GM06990 (cell line): ENCODE results near the gene GDF15.
"Not testable (repeated sequence)": the region's sequence is repeated elsewhere in the genome, so short reads cannot be mapped to it uniquely, and the experiment has no call there.

Experiments
- DNase-seq: peaks from one replicate; pipeline ENCODE4 v3.0.0-alpha.2; 2011; ENCODE audit not compliant: insufficient read length; ENCODE audit errors: extremely low read depth
- H3K27me3 ChIP-seq: replicated peaks from 2 replicates; pipeline ENCODE4 v1.6.0; 2011; ENCODE audit warnings: low read length; ENCODE audit not compliant: control insufficient read depth, insufficient read depth
- H3K36me3 ChIP-seq: 2 replicates; pipeline ENCODE4 v1.5.1; 2011; ENCODE audit warnings: low read length; ENCODE audit not compliant: control insufficient read depth, insufficient read depth
- H3K4me3 ChIP-seq: replicated peaks from 2 replicates; pipeline ENCODE4 v1.5.1; 2011; ENCODE audit warnings: low read depth, mild to moderate bottlenecking, control low read depth, low read length
- CTCF ChIP-seq: IDR thresholded peaks from 2 replicates; pipeline ENCODE4 v1.5.1; 2011; ENCODE audit warnings: low read length, control low read depth, mild to moderate bottlenecking, inconsistent platforms; ENCODE audit not compliant: insufficient read depth, poor library complexity, severe bottlenecking

The GDF15 gene

GRCh38 chr19:18401580-18402112, 15.7 kb downstream of the GDF15 start:
- no peak overlapping the region for H3K4me3 ChIP-seq
- H3K36me3 ChIP-seq: no peaks in the 10 kb centered on the region
- no peaks in the 10 kb centered on the region for H3K27me3 ChIP-seq
- peak; percentile 63 for TF ChIP-seq CTCF
- DNase-seq: peak; percentile 66

GRCh38 chr19:18402455-18403248, 16.7 kb downstream of the GDF15 start:
- not testable (repeated sequence) for H3K36me3 ChIP-seq, H3K4me3 ChIP-seq, H3K27me3 ChIP-seq, DNase-seq

GRCh38 chr19:18405754-18406153, 19.8 kb downstream of the GDF15 start:
- H3K4me3 ChIP-seq, H3K36me3 ChIP-seq, H3K27me3 ChIP-seq, DNase-seq: not testable (repeated sequence)

GRCh38 chr19:18406749-18407148, 20.8 kb downstream of the GDF15 start:
- TF ChIP-seq CTCF: no peak

GRCh38 chr19:18408053-18408476, 22.1 kb downstream of the GDF15 start:
- TF ChIP-seq CTCF: peak; percentile 62
- DNase-seq: peak; percentile 74

More at GRCh38 chr19:18406749-18407148, 20.8 kb downstream of the GDF15 start:
- DNase-seq: no peak
- H3K27me3 ChIP-seq: no peaks in the 10 kb centered on the region
- H3K4me3 ChIP-seq: no peak overlapping the region
- no peaks in the 10 kb centered on the region for H3K36me3 ChIP-seq

GRCh38 chr19:18412610-18413239, 26.8 kb downstream of the GDF15 start:
- no peak for DNase-seq

More at GRCh38 chr19:18408053-18408476, 22.1 kb downstream of the GDF15 start:
- H3K27me3 ChIP-seq: no peaks in the 10 kb centered on the region
- H3K4me3 ChIP-seq: no peak overlapping the region
- no peaks in the 10 kb centered on the region for H3K36me3 ChIP-seq

More at GRCh38 chr19:18412610-18413239, 26.8 kb downstream of the GDF15 start:
- H3K27me3 ChIP-seq: no peaks in the 10 kb centered on the region
- no peak for TF ChIP-seq CTCF
- H3K36me3 ChIP-seq: no peaks in the 10 kb centered on the region
- no peak overlapping the region for H3K4me3 ChIP-seq
